Central memory CD8-positive, alpha-beta T cell (primary cell): ENCODE results near the gene APRT.

Source experiments
- ATAC-seq: fragments of 150-1000 bp; cut with Tn5 transposase; replicated peaks from 2 replicates; pipeline ENCODE4 v1.10.0; 2022; ENCODE audit warnings: mild to moderate bottlenecking, moderate FRiP score, moderate number of reproducible peaks; ENCODE audit not compliant: poor library complexity, severe bottlenecking; ENCODE audit errors: extremely low read depth
- DNase-seq, 2 donors: peaks; one replicate each; pipeline ENCODE4 v3.0.0; 2021; ENCODE audit warnings: low spot score in 2 of 2
- H3K27ac Mint-ChIP-seq: one replicate; pipeline ENCODE4 v1.8.0; 2022; ENCODE audit warnings: low read depth, mild to moderate bottlenecking, moderate library complexity, mixed read lengths
- H3K27me3 Mint-ChIP-seq: one replicate; pipeline ENCODE4 v1.8.0; 2022; ENCODE audit warnings: mixed read lengths
- H3K36me3 Mint-ChIP-seq: one replicate; pipeline ENCODE4 v1.8.0; 2022; ENCODE audit warnings: mild to moderate bottlenecking, moderate library complexity, mixed read lengths; ENCODE audit not compliant: insufficient read depth
- H3K4me1 Mint-ChIP-seq: one replicate; pipeline ENCODE4 v1.8.0; 2022; ENCODE audit warnings: mixed read lengths
- H3K4me3 Mint-ChIP-seq: one replicate; pipeline ENCODE4 v1.8.0; 2022; ENCODE audit warnings: mild to moderate bottlenecking, moderate library complexity, mixed read lengths
- H3K9me3 Mint-ChIP-seq: one replicate; pipeline ENCODE4 v1.8.0; 2022; ENCODE audit warnings: mixed read lengths

APRT gene

GRCh38 chr16:88839026-88839529 is 27.4 kb upstream of the APRT start:
- Mint-ChIP-seq H3K36me3 (peaks cover 4% of the 10 kb centered on the region), H3K4me1 (no peaks in the 10 kb centered on the region), H3K27ac (no peak overlapping the region), H3K4me3 (no peak overlapping the region), H3K27me3 (no peaks in the 10 kb centered on the region), H3K9me3 (no peaks in the 10 kb centered on the region)
- no peak for DNase-seq
- no peak for ATAC-seq

DNA sequence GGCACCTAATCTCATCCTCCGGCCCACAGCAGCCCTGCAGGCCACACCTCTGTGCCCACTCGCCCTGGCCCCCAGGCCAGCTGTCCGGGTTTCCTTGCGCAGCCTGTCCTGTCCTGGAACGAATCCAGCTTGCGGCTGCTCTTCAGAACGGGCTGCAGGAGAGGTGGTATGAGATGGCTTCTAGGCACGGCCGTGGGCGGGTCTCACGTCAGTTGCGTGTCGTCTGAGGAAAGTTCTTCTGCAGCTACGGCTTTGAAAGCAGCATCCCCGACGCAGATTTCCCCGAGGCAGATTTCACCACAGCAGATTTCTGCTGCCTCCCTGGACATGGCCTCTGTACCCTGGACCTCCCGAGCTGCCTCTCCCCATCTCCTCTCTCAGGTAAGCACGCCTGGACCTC is 26.8 kb upstream of the APRT start:
- ATAC-seq (no peak), DNase-seq (no peak)
- H3K27ac Mint-ChIP-seq = no peak overlapping the region
- no peaks in the 10 kb centered on the region for H3K9me3 Mint-ChIP-seq
- no peaks in the 10 kb centered on the region for H3K27me3 Mint-ChIP-seq
- peaks cover 4% of the 10 kb centered on the region for H3K36me3 Mint-ChIP-seq
- H3K4me1 Mint-ChIP-seq = no peaks in the 10 kb centered on the region
- H3K4me3 Mint-ChIP-seq = no peak overlapping the region

DNA sequence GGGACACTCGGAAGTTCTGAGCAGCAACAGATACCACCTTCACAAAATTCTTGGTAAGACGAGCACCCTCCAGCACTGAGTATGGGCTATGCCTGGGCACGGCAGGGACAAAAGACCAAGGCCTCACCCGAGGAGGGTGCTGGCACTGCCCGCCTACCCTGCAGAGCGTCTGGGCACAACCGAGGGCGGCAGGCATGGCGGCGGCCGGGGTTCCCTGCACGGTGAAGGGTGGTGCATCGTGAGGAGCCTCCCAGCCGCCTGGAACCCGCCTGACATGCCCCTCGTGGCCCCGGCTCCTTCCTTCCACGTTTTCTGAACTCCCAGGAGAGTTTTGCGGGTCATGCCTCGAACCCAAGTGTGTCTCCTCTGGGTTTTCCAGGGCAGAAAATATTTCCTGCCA is 26.1 kb upstream of the APRT start:
- Mint-ChIP-seq H3K9me3 (no peaks in the 10 kb centered on the region), H3K36me3 (peaks cover 4% of the 10 kb centered on the region), H3K27ac (no peak overlapping the region), H3K27me3 (no peaks in the 10 kb centered on the region), H3K4me1 (no peaks in the 10 kb centered on the region), H3K4me3 (no peak overlapping the region)
- no peak for DNase-seq
- no peak for ATAC-seq

- ATAC-seq = no peak
- Mint-ChIP-seq H3K4me3 (no peak overlapping the region), H3K9me3 (no peaks in the 10 kb centered on the region), H3K4me1 (no peaks in the 10 kb centered on the region), H3K27me3 (no peaks in the 10 kb centered on the region), H3K36me3 (peaks cover 4% of the 10 kb centered on the region), H3K27ac (no peak overlapping the region)
- no peak for DNase-seq
These were observed 25.1 kb upstream of the APRT start for GRCh38 chr16:88836791-88837190.

- Mint-ChIP-seq H3K27ac (no peak overlapping the region), H3K27me3 (no peaks in the 10 kb centered on the region), H3K36me3 (peaks cover 4% of the 10 kb centered on the region), H3K4me3 (no peak overlapping the region), H3K4me1 (no peaks in the 10 kb centered on the region), H3K9me3 (no peaks in the 10 kb centered on the region)
- no peak for DNase-seq
- ATAC-seq = no peak
These were observed 24.1 kb upstream of the APRT start for GRCh38 chr16:88835818-88836217.

GRCh38 chr16:88835383-88835782 is 23.7 kb upstream of the APRT start:
- no peak for DNase-seq

DNA sequence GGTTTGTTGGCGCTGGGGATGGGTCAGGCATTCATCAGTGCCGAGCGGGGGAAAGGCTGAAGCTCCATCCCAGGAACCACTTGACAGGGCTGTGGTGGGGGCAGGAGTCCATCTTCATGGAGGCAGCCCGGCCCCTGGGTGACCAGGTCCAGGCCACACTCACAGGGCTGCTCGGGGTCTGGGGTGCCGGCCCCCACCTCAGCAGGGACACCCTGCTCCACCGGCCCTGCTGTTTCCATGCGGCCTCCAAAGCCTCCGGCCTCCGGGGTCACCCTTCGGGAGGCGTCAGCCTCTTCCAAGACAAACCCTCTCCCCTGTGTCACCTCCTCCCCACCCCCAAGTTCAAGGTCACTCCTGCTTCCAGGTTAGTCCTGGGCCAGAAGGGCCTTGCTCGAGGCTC is 22.9 kb upstream of the APRT start:
- no peak for DNase-seq
- no peaks in the 10 kb centered on the region for H3K27me3 Mint-ChIP-seq
- peaks cover 3% of the 10 kb centered on the region for H3K36me3 Mint-ChIP-seq
- no peak overlapping the region for H3K4me3 Mint-ChIP-seq
- H3K4me1 Mint-ChIP-seq = no peaks in the 10 kb centered on the region
- H3K27ac Mint-ChIP-seq = no peak overlapping the region
- no peaks in the 10 kb centered on the region for H3K9me3 Mint-ChIP-seq
- ATAC-seq = no peak

More at GRCh38 chr16:88835383-88835782, 23.7 kb upstream of the APRT start:
- no peaks in the 10 kb centered on the region for H3K4me1 Mint-ChIP-seq
- no peak for ATAC-seq
- no peaks in the 10 kb centered on the region for H3K9me3 Mint-ChIP-seq
- H3K27me3 Mint-ChIP-seq = no peaks in the 10 kb centered on the region
- H3K36me3 Mint-ChIP-seq = peaks cover 4% of the 10 kb centered on the region
- no peak overlapping the region for H3K27ac Mint-ChIP-seq
- no peak overlapping the region for H3K4me3 Mint-ChIP-seq

DNA sequence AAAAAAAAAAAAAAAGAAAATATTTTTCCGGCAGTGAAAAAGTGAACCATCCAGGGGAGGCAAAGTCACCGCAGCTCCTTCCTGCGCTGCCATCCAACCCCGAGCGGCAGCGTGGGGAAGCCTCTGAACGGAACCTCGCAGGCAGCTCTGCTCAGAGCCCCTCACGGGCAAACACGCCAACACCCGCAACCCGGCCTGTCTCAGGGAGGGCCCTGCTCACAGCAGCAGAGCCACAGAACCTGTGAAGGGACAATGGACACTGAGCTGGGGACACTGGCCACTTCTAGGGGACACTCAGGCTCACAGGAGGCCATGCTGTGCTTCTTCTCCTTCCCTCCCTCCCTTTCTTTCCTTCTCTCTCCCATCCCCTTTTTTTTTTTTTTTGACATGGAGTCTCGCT is 21.4 kb upstream of the APRT start:
- Mint-ChIP-seq H3K4me1 (no peaks in the 10 kb centered on the region), H3K27me3 (no peaks in the 10 kb centered on the region), H3K9me3 (no peaks in the 10 kb centered on the region), H3K27ac (no peak overlapping the region), H3K4me3 (no peak overlapping the region), H3K36me3 (peaks cover 5% of the 10 kb centered on the region)
- ATAC-seq (no peak), DNase-seq (no peak)

- Mint-ChIP-seq H3K4me1 (no peaks in the 10 kb centered on the region), H3K36me3 (peaks cover 3% of the 10 kb centered on the region), H3K4me3 (no peak overlapping the region), H3K27ac (no peak overlapping the region), H3K9me3 (no peaks in the 10 kb centered on the region), H3K27me3 (no peaks in the 10 kb centered on the region)
- DNase-seq = no peak
- ATAC-seq = no peak
These were observed 20.1 kb upstream of the APRT start for GRCh38 chr16:88831838-88832237.

GRCh38 chr16:88830783-88831182 is 19.1 kb upstream of the APRT start:
- Mint-ChIP-seq H3K4me3 (no peak overlapping the region), H3K9me3 (no peaks in the 10 kb centered on the region), H3K27me3 (no peaks in the 10 kb centered on the region), H3K27ac (no peak overlapping the region), H3K36me3 (peaks cover 3% of the 10 kb centered on the region), H3K4me1 (no peaks in the 10 kb centered on the region)
- DNase-seq = no peak
- ATAC-seq = no peak

DNA sequence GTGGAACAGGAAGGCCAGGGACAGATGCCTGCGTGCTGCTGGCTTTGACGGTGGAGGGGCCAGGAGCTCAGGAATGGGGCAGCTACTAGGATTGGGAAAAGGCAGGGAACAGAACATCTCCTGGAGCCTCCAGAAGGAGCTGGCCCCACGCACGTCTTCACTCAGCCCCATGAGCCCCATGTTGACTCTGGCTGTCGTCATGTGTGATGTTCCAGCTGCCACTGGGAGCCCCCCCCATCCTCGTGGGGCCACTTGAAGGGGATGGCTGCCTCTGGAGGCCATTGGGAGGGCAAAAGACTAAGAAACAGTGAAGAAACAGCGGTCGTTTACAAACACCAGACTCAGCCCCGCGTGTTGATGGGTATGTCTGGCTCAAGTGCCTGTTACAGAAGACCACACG is 18.5 kb upstream of the APRT start:
- Mint-ChIP-seq H3K9me3 (no peaks in the 10 kb centered on the region), H3K27me3 (no peaks in the 10 kb centered on the region), H3K27ac (no peak overlapping the region), H3K36me3 (peaks cover 3% of the 10 kb centered on the region), H3K4me1 (no peaks in the 10 kb centered on the region), H3K4me3 (no peak overlapping the region)
- DNase-seq = no peak
- ATAC-seq = no peak

GRCh38 chr16:88828711-88829110 is 17.0 kb upstream of the APRT start:
- Mint-ChIP-seq H3K27me3 (no peaks in the 10 kb centered on the region), H3K9me3 (no peaks in the 10 kb centered on the region), H3K36me3 (peaks cover 2% of the 10 kb centered on the region)

GRCh38 chr16:88827727-88828126 is 16.0 kb upstream of the APRT start:
- H3K36me3 Mint-ChIP-seq = peaks cover 2% of the 10 kb centered on the region
- H3K4me3 Mint-ChIP-seq = no peak overlapping the region
- DNase-seq (no peak), ATAC-seq (no peak)
- H3K4me1 Mint-ChIP-seq = no peaks in the 10 kb centered on the region
- H3K27ac Mint-ChIP-seq = no peak overlapping the region
- no peaks in the 10 kb centered on the region for H3K9me3 Mint-ChIP-seq
- H3K27me3 Mint-ChIP-seq = no peaks in the 10 kb centered on the region

More at GRCh38 chr16:88828711-88829110, 17.0 kb upstream of the APRT start:
- Mint-ChIP-seq H3K27ac (no peak overlapping the region), H3K4me1 (no peaks in the 10 kb centered on the region), H3K4me3 (no peak overlapping the region)
- no peak for ATAC-seq
- DNase-seq = no peak
